Measurements from ENCODE around the gene RHBDL1. TPM values are rescaled to one million over a fixed set of nuclear protein-coding genes. Genes with fewer than 3 reads are reported as not detected.

Gene RHBDL1
- total and polyA plus RNA-seq, 9 of the 15 experiments (the other 6 are each of a cell fraction or from before 2014, with no cell fraction given), result 0.03 to 5.6 (median 1.3) TPM; not detected in 1

- peak; percentile 80 for TF ChIP-seq ZNF592 (IDR thresholded peaks at IDR 0.05)
- TF ChIP-seq NFYB (IDR thresholded peaks at IDR 0.05; ENCODE audit: extremely low read depth, insufficient read length), result peak; percentile 83
- TF ChIP-seq ZNF764 (CRISPR knock-in tag; IDR thresholded peaks at IDR 0.05; ENCODE audit: low read depth), result peak; percentile 72; the same call in 1 of the 2 replicates
- TF ChIP-seq ATF1 (CRISPR knock-in tag; IDR thresholded peaks at IDR 0.05), result no peak
- peak; percentile 71 for TF ChIP-seq ATF1 (tag; IDR thresholded peaks at IDR 0.05)
- TF ChIP-seq BRD9 (IDR thresholded peaks at IDR 0.05; ENCODE audit: low read depth, partially characterized antibody), result no peak
- TF ChIP-seq ZNF740 (CRISPR knock-in tag; IDR thresholded peaks at IDR 0.05), result 0 out of 2 replicates have a peak, but pooled peaks have one; percentile 28
- TF ChIP-seq ZNF740 (tag; IDR thresholded peaks at IDR 0.05), result no peak
- no peak for TF ChIP-seq NR1H2 (CRISPR knock-in tag; IDR thresholded peaks at IDR 0.05)
- peak; percentile 87 for TF ChIP-seq CCNT2 (IDR thresholded peaks at IDR 0.05; ENCODE audit: borderline replicate concordance, extremely low read depth, insufficient read length, low read depth, low read length)
- peak; percentile 97 for TF ChIP-seq ZBTB40 (IDR thresholded peaks at IDR 0.05)
- no peak for TF ChIP-seq ZBTB40 (CRISPR knock-in tag; IDR thresholded peaks at IDR 0.05)
- peak; percentile 88 for TF ChIP-seq POLR2G (IDR thresholded peaks at IDR 0.05; ENCODE audit: low read depth, low read length)
- TF ChIP-seq POLR2A (conservative IDR thresholded peaks at IDR 0.05), result peak; percentile 59; the same call in 1 of the 2 replicates
Measured at GRCh38 chr16:684071-684794, 8.8 kb downstream of the RHBDL1 start, which contains the start of gene JMJD8 (continued).

All from K562 (cell line).